Measurements from ENCODE around the gene TTC5. TPM values are rescaled to one million over a fixed set of nuclear protein-coding genes. Genes with fewer than 3 reads are reported as not detected.

The TTC5 gene
- total RNA-seq, 2 experiments from 2014 or later, result 17.9 to 21.0 TPM

GRCh38 chr14:20350282-20350681, 44.5 kb upstream of the TTC5 start:
- no peak overlapping the region for H3K27ac ChIP-seq (ENCODE audit: low read depth, low read length, poor library complexity, severe bottlenecking)
- H3K9me3 ChIP-seq (ENCODE audit: low read length), result no peaks in the 10 kb centered on the region
- H3K4me2 ChIP-seq (ENCODE audit: low read length), result no peak overlapping the region
- BruUV-seq (replicated peaks), result no TSS peak
- TF ChIP-seq, protein P1, sequence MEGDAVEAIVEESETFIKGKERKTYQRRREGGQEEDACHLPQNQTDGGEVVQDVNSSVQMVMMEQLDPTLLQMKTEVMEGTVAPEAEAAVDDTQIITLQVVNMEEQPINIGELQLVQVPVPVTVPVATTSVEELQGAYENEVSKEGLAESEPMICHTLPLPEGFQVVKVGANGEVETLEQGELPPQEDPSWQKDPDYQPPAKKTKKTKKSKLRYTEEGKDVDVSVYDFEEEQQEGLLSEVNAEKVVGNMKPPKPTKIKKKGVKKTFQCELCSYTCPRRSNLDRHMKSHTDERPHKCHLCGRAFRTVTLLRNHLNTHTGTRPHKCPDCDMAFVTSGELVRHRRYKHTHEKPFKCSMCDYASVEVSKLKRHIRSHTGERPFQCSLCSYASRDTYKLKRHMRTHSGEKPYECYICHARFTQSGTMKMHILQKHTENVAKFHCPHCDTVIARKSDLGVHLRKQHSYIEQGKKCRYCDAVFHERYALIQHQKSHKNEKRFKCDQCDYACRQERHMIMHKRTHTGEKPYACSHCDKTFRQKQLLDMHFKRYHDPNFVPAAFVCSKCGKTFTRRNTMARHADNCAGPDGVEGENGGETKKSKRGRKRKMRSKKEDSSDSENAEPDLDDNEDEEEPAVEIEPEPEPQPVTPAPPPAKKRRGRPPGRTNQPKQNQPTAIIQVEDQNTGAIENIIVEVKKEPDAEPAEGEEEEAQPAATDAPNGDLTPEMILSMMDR (conservative IDR thresholded peaks at IDR 0.05; ENCODE audit: low read length), result no peak
- TF ChIP-seq EZH2phosphoT487 (IDR thresholded peaks at IDR 0.05; ENCODE audit: borderline replicate concordance, low read depth, low read length), result no peak
- CTCF ChIA-PET (ENCODE audit: unreplicated experiment), result interaction anchor here (1.0 kb wide), 1 partner anchor 18 kb away, joined by 3 read pairs; no protein-coding TSS in a partner anchor
- POLR2A ChIA-PET, result interaction anchor here (0.6 to 0.7 kb wide), 3 partner anchors 10 to 1181 kb away, joined by 3 to 4 read pairs (median 3); no protein-coding TSS in a partner anchor
- H4K20me1 ChIP-seq (ENCODE audit: insufficient read depth, low read length), result no peaks in the 10 kb centered on the region
- no peaks in the 10 kb centered on the region for H3K9me2 ChIP-seq (ENCODE audit: insufficient read depth, low read length)
- H2AFZ ChIP-seq (ENCODE audit: low read length), result no peak overlapping the region
- no peak overlapping the region for H3K4me3 ChIP-seq (ENCODE audit: low read depth, low read length, poor library complexity, severe bottlenecking)
- no peak for DNase-seq (ENCODE audit: low spot score)
- H3K79me2 ChIP-seq (ENCODE audit: insufficient read depth, low read depth, low read length), result no peaks in the 10 kb centered on the region
- H3K36me3 ChIP-seq (ENCODE audit: insufficient read depth, low read length), result peaks cover 96% of the 10 kb centered on the region
- intact Hi-C loops (cut with micrococcal nuclease; ENCODE audit: unreplicated experiment), result no loop called here
- no peaks in the 10 kb centered on the region for H3K4me1 ChIP-seq (ENCODE audit: insufficient read depth, low read length, poor library complexity, severe bottlenecking)

DNA sequence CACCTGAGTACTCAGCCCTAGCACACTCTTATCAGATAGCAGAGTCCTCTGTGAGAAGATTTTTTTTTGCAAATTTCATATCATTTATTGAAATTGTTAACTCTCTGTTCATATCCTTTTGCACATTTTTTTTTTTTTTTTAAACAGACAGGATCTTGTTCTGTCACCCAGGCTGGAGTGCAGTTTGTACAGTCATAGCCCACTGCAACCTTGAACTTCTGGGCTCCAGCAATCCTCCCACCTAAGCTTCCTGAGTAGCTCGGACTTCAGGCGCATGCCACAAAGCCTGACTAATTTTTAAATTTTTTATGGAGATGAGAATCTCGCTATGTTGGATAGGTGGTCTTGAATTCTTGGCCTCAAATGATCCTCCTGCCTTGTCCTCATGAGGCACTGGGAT, 42.0 kb upstream of the TTC5 start:
- no peak for DNase-seq (ENCODE audit: low spot score)
- H3K4me2 ChIP-seq (ENCODE audit: low read length), result no peak overlapping the region
- BruUV-seq (replicated peaks), result no TSS peak
- H3K9me2 ChIP-seq (ENCODE audit: insufficient read depth, low read length), result no peaks in the 10 kb centered on the region
- no peak for TF ChIP-seq EZH2phosphoT487 (IDR thresholded peaks at IDR 0.05; ENCODE audit: borderline replicate concordance, low read depth, low read length)
- TF ChIP-seq, protein P1 (conservative IDR thresholded peaks at IDR 0.05; ENCODE audit: low read length), result no peak
- no peak overlapping the region for H3K4me3 ChIP-seq (ENCODE audit: low read depth, low read length, poor library complexity, severe bottlenecking)
- no peaks in the 10 kb centered on the region for H3K9me3 ChIP-seq (ENCODE audit: low read length)
- POLR2A ChIA-PET, result interaction anchor here (1.0 kb wide), 1 partner anchor 20 kb away, joined by 3 read pairs; no protein-coding TSS in a partner anchor
- intact Hi-C loops (cut with micrococcal nuclease; ENCODE audit: unreplicated experiment), result no loop called here
- H3K4me1 ChIP-seq (ENCODE audit: insufficient read depth, low read length, poor library complexity, severe bottlenecking), result peaks cover 9% of the 10 kb centered on the region
- H4K20me1 ChIP-seq (ENCODE audit: insufficient read depth, low read length), result no peaks in the 10 kb centered on the region
- no peak overlapping the region for H3K27ac ChIP-seq (ENCODE audit: low read depth, low read length, poor library complexity, severe bottlenecking)
- H3K79me2 ChIP-seq (ENCODE audit: insufficient read depth, low read depth, low read length), result peaks cover 16% of the 10 kb centered on the region
- CTCF ChIA-PET (ENCODE audit: unreplicated experiment), result no interaction called here
- peaks cover 77% of the 10 kb centered on the region for H3K36me3 ChIP-seq (ENCODE audit: insufficient read depth, low read length)
- no peak overlapping the region for H2AFZ ChIP-seq (ENCODE audit: low read length)

DNA sequence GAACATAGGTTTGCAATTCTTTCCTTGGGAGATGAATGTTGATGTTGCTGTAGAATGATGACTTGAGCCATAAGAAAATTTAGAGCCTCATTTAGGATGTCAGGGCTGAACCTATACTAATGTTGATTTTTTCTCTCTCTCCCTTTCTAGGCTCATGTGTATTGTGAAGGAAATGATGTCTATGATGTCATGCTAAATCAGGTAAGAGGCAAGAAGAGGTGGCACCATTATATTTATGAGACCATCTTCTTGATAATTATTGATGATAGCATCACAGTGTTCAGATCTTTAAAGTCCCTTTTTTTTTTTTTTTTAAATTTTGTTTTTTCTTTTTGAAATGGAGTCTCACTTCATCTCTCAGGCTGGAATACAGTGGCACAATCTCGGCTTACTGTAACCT, 41.0 kb upstream of the TTC5 start:
- CTCF ChIA-PET (ENCODE audit: unreplicated experiment), result no interaction called here
- no TSS peak for BruUV-seq (replicated peaks)
- DNase-seq (ENCODE audit: low spot score), result no peak

More for the DNA sequence above, 41.0 kb upstream of the TTC5 start:
- Histone ChIP-seq H4K20me1 (ENCODE audit: insufficient read depth, low read length) (no peaks in the 10 kb centered on the region), H3K4me1 (ENCODE audit: insufficient read depth, low read length, poor library complexity, severe bottlenecking) (peaks cover 10% of the 10 kb centered on the region), H3K4me2 (ENCODE audit: low read length) (no peak overlapping the region), H3K4me3 (ENCODE audit: low read depth, low read length, poor library complexity, severe bottlenecking) (no peak overlapping the region), H3K79me2 (ENCODE audit: insufficient read depth, low read depth, low read length) (peaks cover 16% of the 10 kb centered on the region), H3K9me2 (ENCODE audit: insufficient read depth, low read length) (no peaks in the 10 kb centered on the region), H3K36me3 (ENCODE audit: insufficient read depth, low read length) (peaks cover 67% of the 10 kb centered on the region), H3K27ac (ENCODE audit: low read depth, low read length, poor library complexity, severe bottlenecking) (no peak overlapping the region), H2AFZ (ENCODE audit: low read length) (no peak overlapping the region), H3K9me3 (ENCODE audit: low read length) (no peaks in the 10 kb centered on the region)
- intact Hi-C loops (cut with micrococcal nuclease; ENCODE audit: unreplicated experiment), result no loop called here
- TF ChIP-seq, protein P1 (conservative IDR thresholded peaks at IDR 0.05; ENCODE audit: low read length), result no peak
- no peak for TF ChIP-seq EZH2phosphoT487 (IDR thresholded peaks at IDR 0.05; ENCODE audit: borderline replicate concordance, low read depth, low read length)
- POLR2A ChIA-PET, result interaction anchor here (0.7 kb wide), 1 partner anchor 147 kb away, joined by 3 read pairs; no protein-coding TSS in a partner anchor
